GM12872 (cell line): ENCODE data around the gene TPM4.

Source experiments
- CTCF ChIP-seq: IDR thresholded peaks from 3 replicates; pipeline ENCODE4 v1.5.1; 2011; ENCODE audit warnings: low read depth, mild to moderate bottlenecking, low read length, moderate library complexity; ENCODE audit not compliant: insufficient read depth

TPM4 gene

GRCh38 chr19:16076154-16076957 lies at the start of gene TPM4:
Gene TPM4, plus strand, starts transcription at chr19:16076495. Its CDS starts 71 bp downstream, at chr19:16076566.
- TF ChIP-seq CTCF = no peak

GRCh38 chr19:16026756-16027155 lies 49.5 kb upstream of the TPM4 start:
- TF ChIP-seq CTCF = no peak

GRCh38 chr19:16027528-16027927 lies 48.8 kb upstream of the TPM4 start:
- no peak for TF ChIP-seq CTCF

GRCh38 chr19:16030964-16031871 lies 45.1 kb upstream of the TPM4 start:
- no peak for TF ChIP-seq CTCF

- no peak for TF ChIP-seq CTCF
These were observed 44.5 kb upstream of the TPM4 start for GRCh38 chr19:16031872-16032200.

GRCh38 chr19:16032509-16033135 lies 43.7 kb upstream of the TPM4 start:
- TF ChIP-seq CTCF = no peak

GRCh38 chr19:16033136-16033530 lies 43.2 kb upstream of the TPM4 start:
- TF ChIP-seq CTCF = no peak
